Measurements from ENCODE around the gene TBL1XR1. TPM values are rescaled to one million over a fixed set of nuclear protein-coding genes. Genes with fewer than 3 reads are reported as not detected.

TBL1XR1 gene
- total and polyA plus RNA-seq, 2 of the 4 experiments (the other 2 are of a cell fraction), result 25.2 to 170 TPM

DNA sequence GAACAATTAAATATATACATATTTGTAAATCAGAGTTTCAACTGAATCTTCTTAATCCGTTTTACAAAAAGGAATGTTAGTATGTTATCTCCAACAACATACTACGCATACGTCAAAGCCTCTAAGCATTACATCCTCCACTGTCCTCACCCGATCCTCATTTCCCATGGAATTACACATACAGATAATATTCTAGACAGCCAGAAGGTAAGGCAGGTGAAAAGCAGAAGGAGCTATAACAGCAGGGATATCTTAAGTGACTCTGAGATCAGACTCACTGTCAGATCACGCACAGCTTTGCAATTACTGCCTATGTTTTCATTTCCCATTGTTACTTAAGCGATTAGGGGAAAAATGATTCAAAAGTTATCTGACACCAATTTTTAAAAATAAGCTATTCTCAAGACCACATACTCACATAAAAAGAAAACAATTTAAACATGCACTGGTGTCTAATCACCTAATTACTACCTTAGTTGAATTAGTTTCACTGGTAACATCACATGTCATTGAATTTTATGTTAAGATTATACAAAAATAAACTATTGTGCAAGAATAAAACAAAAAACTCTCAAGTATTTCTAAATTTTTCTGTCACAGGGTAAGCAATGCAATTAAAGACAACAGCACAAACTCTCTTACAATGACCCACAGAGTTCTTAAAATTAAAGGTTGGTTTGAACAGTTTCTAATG lies 92.8 kb downstream of the TBL1XR1 start:
- no peaks in the 10 kb centered on the region for H3K9me3 ChIP-seq (ENCODE audit: control insufficient read depth, insufficient read depth, low read length)
- no peak overlapping the region for H3K18ac ChIP-seq (ENCODE audit: low read depth, low read length)
- intact Hi-C loops (cut with micrococcal nuclease), result no loop called here
- no peak overlapping the region for H2BK5ac ChIP-seq (ENCODE audit: low read depth, low read length, poor library complexity, severe bottlenecking)
- H3K4me2 ChIP-seq (ENCODE audit: low read depth, low read length), result no peak overlapping the region; the same call in 1 of the 2 replicates
- no peak overlapping the region for H4K5ac ChIP-seq (ENCODE audit: low read depth, low read length)
- no peak overlapping the region for H2AK5ac ChIP-seq (ENCODE audit: low read depth, low read length)
- H3K56ac ChIP-seq (ENCODE audit: extremely low read depth, insufficient read depth, low read length), result no peak overlapping the region
- in situ Hi-C loops (cut with MboI; ENCODE audit: low sequenced_read_pairs), result no loop called here
- peaks cover 4% of the 10 kb centered on the region; the same call in 1 of the 2 replicates for H3K4me1 ChIP-seq (ENCODE audit: control insufficient read depth, insufficient read depth, low read length)
- no peak for DNase-seq
- H3K9me1 ChIP-seq (ENCODE audit: insufficient read depth, low read length), result peaks cover 12% of the 10 kb centered on the region; the same call in 1 of the 2 replicates
- H2BK15ac ChIP-seq (ENCODE audit: low read depth, low read length), result no peak overlapping the region
- H4K8ac ChIP-seq (ENCODE audit: low read depth in 2 of 2, low read length in 2 of 2), result no peak overlapping the region
- no peak overlapping the region for H3K14ac ChIP-seq (replicated peaks; ENCODE audit: low read depth, low read length)
- peaks cover 71% of the 10 kb centered on the region for H4K20me1 ChIP-seq (ENCODE audit: insufficient read depth, low read length)
- H3K23ac ChIP-seq (ENCODE audit: low read depth, low read length), result no peak overlapping the region
- no peak overlapping the region for H2BK120ac ChIP-seq (ENCODE audit: low read depth, low read length)
- no peak overlapping the region for H3K4ac ChIP-seq (ENCODE audit: low read depth, low read length)
- H2AK9ac ChIP-seq (replicated peaks; ENCODE audit: low read depth, low read length, poor library complexity), result no peak overlapping the region
- H3K27ac ChIP-seq (ENCODE audit: insufficient read depth, low read length), result no peak overlapping the region
- no peak overlapping the region for H2AFZ ChIP-seq (replicated peaks; ENCODE audit: low read length, poor library complexity)
- no peak overlapping the region for H3K9ac ChIP-seq (ENCODE audit: low read depth, low read length)
- dilution Hi-C loops (cut with HindIII; ENCODE audit: low sequenced_read_pairs, unreplicated experiment), result no loop called here
- POLR2A ChIA-PET (ENCODE audit: unreplicated experiment), result no interaction called here
- CTCF ChIA-PET, result no interaction called here
- H2BK20ac ChIP-seq (ENCODE audit: low read depth, low read length), result no peak overlapping the region
- H3K36me3 ChIP-seq (ENCODE audit: control insufficient read depth, insufficient read depth, low read length), result no peaks in the 10 kb centered on the region
- ATAC-seq (ENCODE audit: low read depth), result no peak
- no TSS peak for BruUV-seq (replicated peaks)
- H3K4me3 ChIP-seq (ENCODE audit: insufficient read depth, low read depth, low read length), result no peak overlapping the region
- no CpG with 5 or more reads among the region's 6 CpGs for WGBS, 2 experiments (ENCODE audit: extremely low coverage in 2 of 2, insufficient read length in 1 of 2)
- TF ChIP-seq CHD1 (IDR thresholded peaks at IDR 0.05; ENCODE audit: low read depth, low read length) (no peak), NFE2L2 (IDR thresholded peaks at IDR 0.05; ENCODE audit: low read depth, low read length) (no peak), POLR2A (IDR thresholded peaks at IDR 0.05; ENCODE audit: low read depth, low read length) (no peak), BHLHE40 (IDR thresholded peaks at IDR 0.05; ENCODE audit: low read depth, low read length) (no peak), CEBPB (IDR thresholded peaks at IDR 0.05; ENCODE audit: low read depth, low read length) (peak; percentile 67)
- H3K79me1 ChIP-seq (ENCODE audit: low read depth in 1 of 2, low read length in 2 of 2), result peaks cover 25 to 61% of the 10 kb centered on the region in 2 experiments
- H3K27me3 ChIP-seq (ENCODE audit: control insufficient read depth, insufficient read depth, low read length), result no peaks in the 10 kb centered on the region
- no peak overlapping the region for H4K91ac ChIP-seq (ENCODE audit: insufficient read depth, low read depth, low read length)

All from IMR-90 (cell line).